ENCODE results near the gene TRPM2. TPM values are rescaled to one million over a fixed set of nuclear protein-coding genes. Genes with fewer than 3 reads are reported as not detected.
A peak's percentile ranks its signal among the peaks of the same experiment; 100 is the strongest.

Gene TRPM2
- total and polyA plus RNA-seq, 2 of the 8 experiments (the other 6 are each of a cell fraction or from before 2014, with no cell fraction given): 0.27 to 0.28 TPM

DNA sequence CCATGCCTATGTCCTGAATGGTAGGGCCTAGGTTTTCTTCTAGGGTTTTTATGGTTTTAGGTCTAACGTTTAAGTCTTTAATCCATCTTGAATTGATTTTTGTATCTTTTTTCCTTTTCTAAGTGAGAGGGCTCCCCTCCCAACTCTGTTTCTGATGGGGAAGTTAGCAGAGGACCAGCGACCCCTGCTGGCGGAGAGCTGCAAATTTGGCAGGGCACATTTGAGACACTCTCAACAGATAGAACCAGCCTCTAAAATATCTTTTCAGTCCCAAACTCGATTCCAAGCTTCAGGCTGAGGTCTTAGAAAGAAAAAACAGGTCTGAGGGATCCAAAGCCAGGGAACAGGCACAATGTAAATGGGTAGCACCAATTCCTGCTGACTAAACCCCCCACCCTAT lies 134.4 kb downstream of the TRPM2 start:
- Histone ChIP-seq H2BK15ac (ENCODE audit: low read length) (no peak overlapping the region), H2AK5ac (ENCODE audit: low read depth, low read length) (no peak overlapping the region), H3K36me3 (ENCODE audit: control insufficient read depth in 2 of 4, insufficient read depth in 4 of 4, low read length in 3 of 4) (peaks cover 0 to 20% (median 8%) of the 10 kb centered on the region in 4 experiments; a peak in 4 of 8 replicates), H3K18ac (ENCODE audit: extremely low read depth, low read length) (no peak overlapping the region), H2BK12ac (ENCODE audit: low read depth, low read length) (no peak overlapping the region), H3K27me3 (replicated peaks in 1 of 4; ENCODE audit: control insufficient read depth in 3 of 4, extremely low read depth in 1 of 4, insufficient read depth in 3 of 4, low read length in 3 of 4) (no peaks in the 10 kb centered on the region; a peak in 1 of 7 replicates), H2AFZ (ENCODE audit: low read length) (no peak overlapping the region), H2BK120ac (replicated peaks; ENCODE audit: low read depth, low read length) (no peak overlapping the region), H3K23ac (ENCODE audit: insufficient read length) (no peak overlapping the region), H3K4ac (replicated peaks; ENCODE audit: insufficient read length, low read depth, low read length) (no peak overlapping the region), H2BK20ac (ENCODE audit: low read length) (no peak overlapping the region), H2BK5ac (ENCODE audit: low read depth, low read length) (no peak overlapping the region), H3K79me2 (ENCODE audit: control insufficient read depth in 1 of 2, insufficient read depth in 2 of 2, low read length in 2 of 2) (peaks cover 3 to 28% of the 10 kb centered on the region in 2 experiments; a peak in 3 of 4 replicates), H4K20me1 (replicated peaks in 1 of 2; ENCODE audit: control insufficient read depth in 1 of 2, insufficient read depth in 2 of 2, low read length in 2 of 2) (no peaks in the 10 kb centered on the region), H3K9me3 (ENCODE audit: insufficient read depth in 2 of 2, low read depth in 1 of 2, low read length in 1 of 2) (peaks cover 5 to 9% of the 10 kb centered on the region in 2 experiments; a peak in 3 of 4 replicates), H3K14ac (ENCODE audit: insufficient read length) (no peak overlapping the region), H3K4me2 (ENCODE audit: insufficient read depth in 1 of 2, low read depth in 2 of 2, low read length in 2 of 2) (no peak overlapping the region), H4K8ac (ENCODE audit: extremely low read depth, insufficient read depth, low read length) (peak overlapping the region; percentile 12; the same call in 1 of the 2 replicates), H3K79me1 (ENCODE audit: low read depth, low read length) (no peaks in the 10 kb centered on the region), H3K9ac (replicated peaks in 1 of 4; ENCODE audit: extremely low read depth in 1 of 4, low read depth in 3 of 4, low read length in 3 of 4) (no peak overlapping the region), H3K4me3 (ENCODE audit: extremely low read depth in 1 of 4, insufficient read depth in 2 of 4, low read depth in 3 of 4, low read length in 4 of 4) (peak overlapping the region in 2 of 4 experiments; percentile 1 to 35; a peak in 1 of 8 replicates), H4K5ac (ENCODE audit: insufficient read length, low read depth, low read length) (no peak overlapping the region), H3K27ac (ENCODE audit: low read depth, low read length) (no peak overlapping the region), H3K56ac (replicated peaks; ENCODE audit: insufficient read length, low read depth, low read length) (no peak overlapping the region), H4K91ac (replicated peaks; ENCODE audit: insufficient read length, low read length) (no peak overlapping the region), H3K4me1 (replicated peaks in 1 of 4; ENCODE audit: control insufficient read depth in 3 of 4, insufficient read depth in 4 of 4, low read length in 3 of 4) (peaks cover 0 to 3% (median 1%) of the 10 kb centered on the region in 4 experiments; a peak in 3 of 7 replicates), H3K23me2 (ENCODE audit: low read depth, low read length) (no peaks in the 10 kb centered on the region; the same call in 1 of the 2 replicates)
- ChIA-PET POLR2A (ENCODE audit: partially characterized antibody) (interaction anchor here (0.6 to 1.1 kb wide), 3 partner anchors 9 to 219 kb away, joined by 3 to 4 read pairs (median 3); no protein-coding TSS in a partner anchor), CTCF (ENCODE audit: partially characterized antibody) (interaction anchor here (0.7 to 1.2 kb wide), 10 partner anchors 10 to 374 kb away, joined by 3 to 5 read pairs (median 3); no protein-coding TSS in a partner anchor)
- 25% methylated on average over 4 of the region's 4 CpGs; no CpG with 5 or more reads in 1 of the 2 experiments for WGBS, 2 experiments (ENCODE audit: extremely low coverage in 1 of 2, insufficient coverage in 1 of 2, insufficient read length in 1 of 2, insufficient replicate concordance in 2 of 2, low coverage in 1 of 2, low lambda C conversion rate in 2 of 2, missing lambda C conversion rate in 1 of 2)
- TF ChIP-seq, protein P1, sequence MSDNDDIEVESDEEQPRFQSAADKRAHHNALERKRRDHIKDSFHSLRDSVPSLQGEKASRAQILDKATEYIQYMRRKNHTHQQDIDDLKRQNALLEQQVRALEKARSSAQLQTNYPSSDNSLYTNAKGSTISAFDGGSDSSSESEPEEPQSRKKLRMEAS (IDR thresholded peaks at IDR 0.05): no peak
- TF ChIP-seq RAD21 (IDR thresholded peaks at IDR 0.05 in 1 of 2, conservative IDR thresholded peaks at IDR 0.05 in 1 of 2; ENCODE audit: low read depth in 2 of 2, low read length in 2 of 2): peak; percentile 58 to 65
- peak; percentile 65 to 79 (median 68) for TF ChIP-seq CTCF (IDR thresholded peaks at IDR 0.05; ENCODE audit: control extremely low read depth in 1 of 3, insufficient read depth in 1 of 3, low read depth in 1 of 3, low read length in 3 of 3)
- FAIRE-seq: no peak
- peak; percentile 43 to 84 for DNase-seq (ENCODE audit: low read depth in 1 of 2, low spot score in 2 of 2)

Data from H1 (cell line).